Testis (tissue), 2 donors: Measurements from ENCODE around the gene DHX8.

Experiments used
- CTCF ChIP-seq, 3 experiments: fragments of 450-650 bp in 2 of 3; fragments of 200-600 bp in 1 of 3; sonication (generic) in 1 of 3; IDR thresholded peaks; one replicate each; pipeline ENCODE4 v1.5.1; 2016 to 2019; ENCODE audit warnings: antibody characterized with exemption in 3 of 3, mild to moderate bottlenecking in 2 of 3, moderate library complexity in 1 of 3
- POLR2A ChIP-seq: fragments of 450-650 bp; IDR thresholded peaks from one replicate; pipeline ENCODE4 v1.6.1; 2017; ENCODE audit warnings: antibody characterized with exemption, mild to moderate bottlenecking, moderate library complexity

GRCh38 chr17:43570518-43570928 lies 86.7 kb downstream of the DHX8 start:
- TF ChIP-seq CTCF (IDR thresholded peaks at IDR 0.05) (no peak), POLR2A (no peak)
